ENCODE data around the gene MRPS34. TPM values are rescaled to one million over a fixed set of nuclear protein-coding genes. Genes with fewer than 3 reads are reported as not detected.

MRPS34 gene
- total and polyA plus RNA-seq, 9 of the 15 experiments (the other 6 are each of a cell fraction or from before 2014, with no cell fraction given): 5.2 to 334 (median 92.8) TPM

DNA sequence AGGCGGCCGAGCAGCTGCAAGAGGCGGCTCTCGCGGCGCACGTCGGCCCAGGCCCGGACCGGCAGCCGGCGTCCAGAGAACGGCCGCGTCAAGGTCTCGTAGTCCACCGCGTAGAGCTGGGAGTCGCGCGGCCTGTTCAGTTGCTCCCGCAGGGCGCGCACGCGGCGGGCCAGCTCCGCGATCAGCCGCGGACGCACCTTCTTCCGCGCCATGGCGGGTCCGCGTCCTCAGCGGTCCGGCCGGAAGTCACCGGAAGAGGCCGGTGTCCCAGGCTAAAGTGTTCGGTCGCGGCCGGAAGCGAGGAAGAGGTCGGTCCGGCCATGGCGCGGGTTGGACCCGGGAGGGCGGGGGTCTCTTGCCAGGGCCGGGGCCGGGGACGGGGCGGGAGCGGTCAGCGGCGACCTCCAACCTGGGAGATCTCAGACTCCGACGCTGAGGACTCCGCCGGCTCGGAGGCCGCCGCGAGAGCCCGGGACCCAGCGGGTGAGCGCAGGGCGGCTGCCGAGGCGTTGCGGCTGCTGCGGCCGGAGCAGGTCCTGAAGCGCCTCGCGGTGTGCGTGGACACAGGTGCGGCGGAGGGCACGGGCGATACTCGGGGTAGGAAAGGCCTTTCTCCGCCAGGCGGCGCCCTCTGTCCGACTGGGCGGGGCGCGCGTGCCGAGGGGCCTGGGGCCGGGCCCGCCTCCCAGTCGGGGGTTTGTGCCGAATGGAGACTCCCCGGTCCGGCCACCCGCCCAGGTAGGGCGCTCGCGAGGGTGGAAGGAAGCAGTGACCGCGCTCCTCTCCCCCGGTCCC is at the start of gene MRPS34 (continued):
- TF ChIP-seq C11orf30 (IDR thresholded peaks at IDR 0.05; ENCODE audit: low read depth) (peak; percentile 96), NRF1 (conservative IDR thresholded peaks at IDR 0.05 in 1 of 2, IDR thresholded peaks at IDR 0.05 in 1 of 2) (peak; percentile 70 to 73), SAFB2 (IDR thresholded peaks at IDR 0.05; ENCODE audit: borderline replicate concordance, low read depth, low read length, severe bottlenecking) (no peak), SRSF1 (IDR thresholded peaks at IDR 0.05; ENCODE audit: low read depth, low read length) (no peak), HIVEP1 (CRISPR knock-in tag; IDR thresholded peaks at IDR 0.05) (peak; percentile 60; the same call in 1 of the 2 replicates), ZNF717 (CRISPR knock-in tag; IDR thresholded peaks at IDR 0.05) (no peak), RBM34 (IDR thresholded peaks at IDR 0.05; ENCODE audit: borderline replicate concordance, insufficient read depth, low read length) (no peak), ZNF584 (CRISPR knock-in tag; IDR thresholded peaks at IDR 0.05; ENCODE audit: low read depth) (peak; percentile 73)
- TF ChIP-seq, protein P1, sequence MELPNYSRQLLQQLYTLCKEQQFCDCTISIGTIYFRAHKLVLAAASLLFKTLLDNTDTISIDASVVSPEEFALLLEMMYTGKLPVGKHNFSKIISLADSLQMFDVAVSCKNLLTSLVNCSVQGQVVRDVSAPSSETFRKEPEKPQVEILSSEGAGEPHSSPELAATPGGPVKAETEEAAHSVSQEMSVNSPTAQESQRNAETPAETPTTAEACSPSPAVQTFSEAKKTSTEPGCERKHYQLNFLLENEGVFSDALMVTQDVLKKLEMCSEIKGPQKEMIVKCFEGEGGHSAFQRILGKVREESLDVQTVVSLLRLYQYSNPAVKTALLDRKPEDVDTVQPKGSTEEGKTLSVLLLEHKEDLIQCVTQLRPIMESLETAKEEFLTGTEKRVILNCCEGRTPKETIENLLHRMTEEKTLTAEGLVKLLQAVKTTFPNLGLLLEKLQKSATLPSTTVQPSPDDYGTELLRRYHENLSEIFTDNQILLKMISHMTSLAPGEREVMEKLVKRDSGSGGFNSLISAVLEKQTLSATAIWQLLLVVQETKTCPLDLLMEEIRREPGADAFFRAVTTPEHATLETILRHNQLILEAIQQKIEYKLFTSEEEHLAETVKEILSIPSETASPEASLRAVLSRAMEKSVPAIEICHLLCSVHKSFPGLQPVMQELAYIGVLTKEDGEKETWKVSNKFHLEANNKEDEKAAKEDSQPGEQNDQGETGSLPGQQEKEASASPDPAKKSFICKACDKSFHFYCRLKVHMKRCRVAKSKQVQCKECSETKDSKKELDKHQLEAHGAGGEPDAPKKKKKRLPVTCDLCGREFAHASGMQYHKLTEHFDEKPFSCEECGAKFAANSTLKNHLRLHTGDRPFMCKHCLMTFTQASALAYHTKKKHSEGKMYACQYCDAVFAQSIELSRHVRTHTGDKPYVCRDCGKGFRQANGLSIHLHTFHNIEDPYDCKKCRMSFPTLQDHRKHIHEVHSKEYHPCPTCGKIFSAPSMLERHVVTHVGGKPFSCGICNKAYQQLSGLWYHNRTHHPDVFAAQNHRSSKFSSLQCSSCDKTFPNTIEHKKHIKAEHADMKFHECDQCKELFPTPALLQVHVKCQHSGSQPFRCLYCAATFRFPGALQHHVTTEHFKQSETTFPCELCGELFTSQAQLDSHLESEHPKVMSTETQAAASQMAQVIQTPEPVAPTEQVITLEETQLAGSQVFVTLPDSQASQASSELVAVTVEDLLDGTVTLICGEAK (IDR thresholded peaks at IDR 0.05): peak; percentile 99
- TF ChIP-seq, protein P1 (CRISPR knock-in tag; IDR thresholded peaks at IDR 0.05): no peak
- TF ChIP-seq, protein P2, sequence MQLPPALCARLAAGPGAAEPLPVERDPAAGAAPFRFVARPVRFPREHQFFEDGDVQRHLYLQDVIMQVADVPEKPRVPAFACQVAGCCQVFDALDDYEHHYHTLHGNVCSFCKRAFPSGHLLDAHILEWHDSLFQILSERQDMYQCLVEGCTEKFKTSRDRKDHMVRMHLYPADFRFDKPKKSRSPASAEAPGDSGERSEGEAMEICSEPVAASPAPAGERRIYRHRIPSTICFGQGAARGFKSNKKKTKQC (CRISPR knock-in tag; IDR thresholded peaks at IDR 0.05): no peak; the same call in 1 of the 2 replicates
- TF ChIP-seq, protein P3, sequence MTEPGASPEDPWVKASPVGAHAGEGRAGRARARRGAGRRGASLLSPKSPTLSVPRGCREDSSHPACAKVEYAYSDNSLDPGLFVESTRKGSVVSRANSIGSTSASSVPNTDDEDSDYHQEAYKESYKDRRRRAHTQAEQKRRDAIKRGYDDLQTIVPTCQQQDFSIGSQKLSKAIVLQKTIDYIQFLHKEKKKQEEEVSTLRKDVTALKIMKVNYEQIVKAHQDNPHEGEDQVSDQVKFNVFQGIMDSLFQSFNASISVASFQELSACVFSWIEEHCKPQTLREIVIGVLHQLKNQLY (CRISPR knock-in tag; conservative IDR thresholded peaks at IDR 0.05): 0 out of 4 replicates have a peak, but pooled peaks have one; percentile 19 to 21
- TF ChIP-seq, protein P4, sequence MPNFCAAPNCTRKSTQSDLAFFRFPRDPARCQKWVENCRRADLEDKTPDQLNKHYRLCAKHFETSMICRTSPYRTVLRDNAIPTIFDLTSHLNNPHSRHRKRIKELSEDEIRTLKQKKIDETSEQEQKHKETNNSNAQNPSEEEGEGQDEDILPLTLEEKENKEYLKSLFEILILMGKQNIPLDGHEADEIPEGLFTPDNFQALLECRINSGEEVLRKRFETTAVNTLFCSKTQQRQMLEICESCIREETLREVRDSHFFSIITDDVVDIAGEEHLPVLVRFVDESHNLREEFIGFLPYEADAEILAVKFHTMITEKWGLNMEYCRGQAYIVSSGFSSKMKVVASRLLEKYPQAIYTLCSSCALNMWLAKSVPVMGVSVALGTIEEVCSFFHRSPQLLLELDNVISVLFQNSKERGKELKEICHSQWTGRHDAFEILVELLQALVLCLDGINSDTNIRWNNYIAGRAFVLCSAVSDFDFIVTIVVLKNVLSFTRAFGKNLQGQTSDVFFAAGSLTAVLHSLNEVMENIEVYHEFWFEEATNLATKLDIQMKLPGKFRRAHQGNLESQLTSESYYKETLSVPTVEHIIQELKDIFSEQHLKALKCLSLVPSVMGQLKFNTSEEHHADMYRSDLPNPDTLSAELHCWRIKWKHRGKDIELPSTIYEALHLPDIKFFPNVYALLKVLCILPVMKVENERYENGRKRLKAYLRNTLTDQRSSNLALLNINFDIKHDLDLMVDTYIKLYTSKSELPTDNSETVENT (CRISPR knock-in tag; IDR thresholded peaks at IDR 0.05): no peak
